MM.1S (cell line): ENCODE results near the gene EPB41L1.

Source experiments
- DNase-seq: peaks from one replicate; pipeline ENCODE4 v3.0.0-alpha.2; 2015
- H2AFZ ChIP-seq: fragments of 300-600 bp; sonication (generic); 2 replicates; pipeline ENCODE4 v1.6.0; 2016; ENCODE audit warnings: antibody characterized with exemption, low read length
- H3F3A ChIP-seq: fragments of 300-600 bp; sonication (generic); 2 replicates; pipeline ENCODE4 v1.6.1; 2016; ENCODE audit warnings: mild to moderate bottlenecking, antibody characterized with exemption, low read length, moderate library complexity, mixed read lengths; ENCODE audit not compliant: insufficient read depth
- H3K27ac ChIP-seq: fragments of 300-600 bp; sonication (generic); 2 replicates; pipeline ENCODE4 v1.5.1; 2016; ENCODE audit warnings: mild to moderate bottlenecking, low read length
- H3K27me3 ChIP-seq: fragments of 300-600 bp; sonication (generic); replicated peaks from 2 replicates; pipeline ENCODE4 v1.6.0; 2016; ENCODE audit warnings: low read length; ENCODE audit not compliant: insufficient read depth
- H3K36me3 ChIP-seq: fragments of 300-600 bp; sonication (generic); replicated peaks from 2 replicates; pipeline ENCODE4 v1.6.1; 2016; ENCODE audit warnings: mild to moderate bottlenecking, low read length, mixed read lengths; ENCODE audit not compliant: insufficient read depth
- H3K4me1 ChIP-seq: fragments of 300-600 bp; sonication (generic); 2 replicates; pipeline ENCODE4 v1.6.1; 2016; ENCODE audit warnings: low read length, mixed read lengths
- H3K4me2 ChIP-seq: fragments of 300-600 bp; sonication (generic); 2 replicates; pipeline ENCODE4 v1.6.0; 2016; ENCODE audit warnings: low read depth, low read length
- H3K4me3 ChIP-seq: fragments of 300-600 bp; sonication (generic); 2 replicates; pipeline ENCODE4 v1.5.1; 2016; ENCODE audit warnings: low read length, mixed read lengths
- H3K79me2 ChIP-seq: fragments of 300-600 bp; sonication (generic); 2 replicates; pipeline ENCODE4 v1.6.1; 2016; ENCODE audit warnings: mixed run types, low read length, mixed read lengths
- H3K9ac ChIP-seq: fragments of 300-600 bp; sonication (generic); 2 replicates; pipeline ENCODE4 v1.6.1; 2016; ENCODE audit warnings: low read length, mixed read lengths
- H3K9me2 ChIP-seq: fragments of 300-600 bp; sonication (generic); replicated peaks from 2 replicates; pipeline ENCODE4 v1.6.1; 2016; ENCODE audit warnings: mild to moderate bottlenecking, low read length, mixed read lengths; ENCODE audit not compliant: insufficient read depth
- H3K9me3 ChIP-seq: fragments of 300-600 bp; sonication (generic); replicated peaks from 2 replicates; pipeline ENCODE4 v1.6.1; 2016; ENCODE audit warnings: mild to moderate bottlenecking, low read length, mixed read lengths; ENCODE audit not compliant: insufficient read depth
- H4K20me1 ChIP-seq: fragments of 300-600 bp; sonication (generic); 2 replicates; pipeline ENCODE4 v1.6.1; 2016; ENCODE audit warnings: mild to moderate bottlenecking, low read length, moderate library complexity, mixed read lengths; ENCODE audit not compliant: insufficient read depth
- EZH2 ChIP-seq: fragments of 300-600 bp; sonication (generic); optimal IDR thresholded peaks from 2 replicates; pipeline ENCODE3; 2017; ENCODE audit warnings: low read depth, mild to moderate bottlenecking, antibody characterized with exemption, low read length, mixed read lengths
- EZH2phosphoT487 ChIP-seq: fragments of 300-600 bp; sonication (generic); IDR thresholded peaks from 2 replicates; pipeline ENCODE4 v1.6.1; 2018; ENCODE audit warnings: antibody characterized with exemption, low read length
- TF ChIP-seq, protein P1 (sequence below): fragments of 300-600 bp; sonication (generic); IDR thresholded peaks from 2 replicates; pipeline ENCODE4 v1.5.1; 2016; ENCODE audit warnings: antibody characterized with exemption, low read length, mixed read lengths

The EPB41L1 gene

DNA sequence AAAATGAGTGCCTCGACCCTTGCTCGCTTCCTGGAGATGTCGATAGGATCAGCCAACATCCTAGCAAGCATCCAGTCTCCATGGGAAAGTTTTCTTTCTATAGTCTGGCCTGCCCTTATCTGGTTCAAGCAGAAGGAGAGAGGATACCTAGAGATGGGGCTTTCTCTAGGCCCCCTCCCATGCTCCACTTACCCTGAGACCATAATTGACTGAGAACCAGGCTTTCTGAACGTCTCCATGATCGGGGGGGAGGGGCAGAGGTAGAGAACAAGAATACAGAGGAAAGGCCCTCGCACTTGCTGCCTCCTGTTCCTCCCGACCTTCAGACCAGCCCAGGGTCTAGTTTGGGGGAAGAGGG, 31.6 kb upstream of the EPB41L1 start:
- no peaks in the 10 kb centered on the region for H3K9me2 ChIP-seq
- no peak for DNase-seq
- no peak for TF ChIP-seq EZH2
- TF ChIP-seq, protein P1, sequence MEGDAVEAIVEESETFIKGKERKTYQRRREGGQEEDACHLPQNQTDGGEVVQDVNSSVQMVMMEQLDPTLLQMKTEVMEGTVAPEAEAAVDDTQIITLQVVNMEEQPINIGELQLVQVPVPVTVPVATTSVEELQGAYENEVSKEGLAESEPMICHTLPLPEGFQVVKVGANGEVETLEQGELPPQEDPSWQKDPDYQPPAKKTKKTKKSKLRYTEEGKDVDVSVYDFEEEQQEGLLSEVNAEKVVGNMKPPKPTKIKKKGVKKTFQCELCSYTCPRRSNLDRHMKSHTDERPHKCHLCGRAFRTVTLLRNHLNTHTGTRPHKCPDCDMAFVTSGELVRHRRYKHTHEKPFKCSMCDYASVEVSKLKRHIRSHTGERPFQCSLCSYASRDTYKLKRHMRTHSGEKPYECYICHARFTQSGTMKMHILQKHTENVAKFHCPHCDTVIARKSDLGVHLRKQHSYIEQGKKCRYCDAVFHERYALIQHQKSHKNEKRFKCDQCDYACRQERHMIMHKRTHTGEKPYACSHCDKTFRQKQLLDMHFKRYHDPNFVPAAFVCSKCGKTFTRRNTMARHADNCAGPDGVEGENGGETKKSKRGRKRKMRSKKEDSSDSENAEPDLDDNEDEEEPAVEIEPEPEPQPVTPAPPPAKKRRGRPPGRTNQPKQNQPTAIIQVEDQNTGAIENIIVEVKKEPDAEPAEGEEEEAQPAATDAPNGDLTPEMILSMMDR = no peak
- TF ChIP-seq EZH2phosphoT487 = no peak
- H3K4me2 ChIP-seq = no peak overlapping the region
- no peaks in the 10 kb centered on the region for H3K27me3 ChIP-seq
- H4K20me1 ChIP-seq = no peaks in the 10 kb centered on the region
- no peaks in the 10 kb centered on the region for H3K79me2 ChIP-seq
- no peaks in the 10 kb centered on the region for H3F3A ChIP-seq
- no peak overlapping the region for H2AFZ ChIP-seq
- H3K27ac ChIP-seq = no peak overlapping the region
- H3K4me1 ChIP-seq = no peaks in the 10 kb centered on the region
- no peak overlapping the region for H3K9ac ChIP-seq
- no peaks in the 10 kb centered on the region for H3K9me3 ChIP-seq
- no peaks in the 10 kb centered on the region for H3K36me3 ChIP-seq
- no peak overlapping the region for H3K4me3 ChIP-seq

DNA sequence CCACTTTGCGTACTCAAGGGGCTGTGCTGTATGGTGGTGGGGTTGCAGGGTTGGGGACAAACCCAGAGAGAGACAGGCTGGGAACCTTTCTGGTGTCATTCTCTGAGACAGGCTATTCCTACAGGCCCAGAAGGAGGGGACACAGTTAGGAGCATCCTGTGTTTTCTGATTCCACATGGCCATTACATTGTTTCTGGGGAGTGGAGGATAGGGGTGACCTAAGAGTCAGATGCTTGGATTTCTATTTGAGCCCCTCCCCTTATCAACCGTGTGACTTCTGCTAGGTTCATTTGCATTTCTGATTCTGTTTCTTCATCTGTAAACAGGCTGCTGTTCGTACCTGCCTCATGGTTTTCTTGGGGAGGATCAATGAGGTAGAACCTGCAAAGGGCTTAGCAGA, 29.4 kb upstream of the EPB41L1 start:
- no peaks in the 10 kb centered on the region for H3K9me3 ChIP-seq
- TF ChIP-seq EZH2 (no peak), EZH2phosphoT487 (no peak)
- TF ChIP-seq, protein P1 = no peak
- H3K4me3 ChIP-seq = no peak overlapping the region
- no peaks in the 10 kb centered on the region for H3K4me1 ChIP-seq
- H3K79me2 ChIP-seq = no peaks in the 10 kb centered on the region
- H4K20me1 ChIP-seq = no peaks in the 10 kb centered on the region
- H3K9ac ChIP-seq = no peak overlapping the region
- no peak overlapping the region for H2AFZ ChIP-seq
- no peak overlapping the region for H3K4me2 ChIP-seq
- H3K27ac ChIP-seq = no peak overlapping the region
- H3F3A ChIP-seq = no peaks in the 10 kb centered on the region
- no peaks in the 10 kb centered on the region for H3K9me2 ChIP-seq
- H3K27me3 ChIP-seq = no peaks in the 10 kb centered on the region
- H3K36me3 ChIP-seq = no peaks in the 10 kb centered on the region
- no peak for DNase-seq

DNA sequence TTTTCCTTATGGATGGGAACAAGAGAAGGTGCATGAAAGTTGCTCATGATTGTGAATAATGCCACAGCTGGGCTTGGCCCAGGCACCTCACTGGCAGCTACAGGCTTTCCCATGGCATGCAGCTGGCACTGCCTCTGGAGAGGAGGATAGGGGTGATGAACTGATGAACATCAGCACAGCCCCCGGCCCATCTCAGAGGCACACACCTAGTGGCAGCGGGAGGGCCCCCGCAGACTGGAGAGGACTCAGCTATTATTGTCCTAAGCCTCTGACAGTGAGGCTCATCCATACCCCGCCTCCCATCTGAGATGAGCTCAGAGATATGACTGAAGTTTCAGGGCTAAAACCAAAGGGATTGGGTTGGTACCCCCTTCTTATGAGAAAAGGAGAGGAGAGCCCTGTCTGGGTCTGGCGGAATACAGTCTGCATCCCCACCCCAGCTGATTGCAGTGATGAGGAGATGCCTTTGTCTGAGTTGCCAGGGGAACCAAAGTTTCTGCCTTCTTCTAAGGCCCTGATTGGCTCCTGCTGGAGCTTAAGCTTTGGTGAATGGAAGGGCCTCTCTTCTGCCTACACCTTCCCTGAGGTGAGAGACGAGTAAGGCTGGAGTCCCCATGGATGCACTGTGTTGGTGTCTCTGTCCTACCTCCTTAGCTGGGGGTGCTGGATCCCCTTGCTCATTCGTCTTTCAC, 27.6 kb upstream of the EPB41L1 start:
- H3K4me3 ChIP-seq = no peak overlapping the region
- no peaks in the 10 kb centered on the region for H3K9me3 ChIP-seq
- TF ChIP-seq EZH2phosphoT487 (no peak), EZH2 (no peak)
- TF ChIP-seq, protein P1 = no peak
- no peaks in the 10 kb centered on the region for H3K9me2 ChIP-seq
- H3K79me2 ChIP-seq = no peaks in the 10 kb centered on the region
- H3K27me3 ChIP-seq = no peaks in the 10 kb centered on the region
- H3K9ac ChIP-seq = no peak overlapping the region
- no peaks in the 10 kb centered on the region for H3K4me1 ChIP-seq
- H2AFZ ChIP-seq = no peak overlapping the region
- H3F3A ChIP-seq = no peaks in the 10 kb centered on the region
- DNase-seq = no peak
- no peak overlapping the region for H3K4me2 ChIP-seq
- no peaks in the 10 kb centered on the region for H4K20me1 ChIP-seq
- H3K27ac ChIP-seq = no peak overlapping the region
- H3K36me3 ChIP-seq = no peaks in the 10 kb centered on the region
